GM23248 (cell line): Measurements from ENCODE around the gene MTCL1. TPM values are rescaled to one million over a fixed set of nuclear protein-coding genes. Genes with fewer than 3 reads are reported as not detected.

Experiments used
- DNase-seq: peaks from one replicate; pipeline ENCODE4 v3.0.0-alpha.2; 2015
- H2AFZ ChIP-seq: fragments of 200-600 bp; sonication (generic); 2 replicates; pipeline ENCODE4 v1.6.1; 2016; ENCODE audit warnings: antibody characterized with exemption
- H3F3A ChIP-seq: fragments of 200-600 bp; sonication (generic); 2 replicates; pipeline ENCODE4 v1.6.1; 2016; ENCODE audit warnings: mild to moderate bottlenecking, antibody characterized with exemption, mixed run types; ENCODE audit not compliant: insufficient read depth
- H3K27ac ChIP-seq: fragments of 200-600 bp; sonication (generic); 2 replicates; pipeline ENCODE4 v1.5.1; 2016; ENCODE audit warnings: mild to moderate bottlenecking
- H3K27me3 ChIP-seq: fragments of 200-600 bp; sonication (generic); replicated peaks from 2 replicates; pipeline ENCODE4 v1.6.1; 2016; ENCODE audit warnings: mild to moderate bottlenecking; ENCODE audit not compliant: insufficient read depth
- H3K36me3 ChIP-seq: fragments of 200-600 bp; sonication (generic); 2 replicates; pipeline ENCODE4 v1.6.1; 2016; ENCODE audit warnings: low read depth, mild to moderate bottlenecking
- H3K4me1 ChIP-seq: fragments of 200-600 bp; sonication (generic); 2 replicates; pipeline ENCODE4 v1.6.1; 2016; ENCODE audit warnings: mild to moderate bottlenecking; ENCODE audit not compliant: insufficient read depth
- H3K4me2 ChIP-seq: fragments of 200-600 bp; sonication (generic); one replicate; pipeline ENCODE4 v1.6.1; 2016; ENCODE audit warnings: mild to moderate bottlenecking; ENCODE audit not compliant: unreplicated experiment
- H3K4me3 ChIP-seq: fragments of 200-600 bp; sonication (generic); 2 replicates; pipeline ENCODE4 v1.5.1; 2016; ENCODE audit warnings: mild to moderate bottlenecking
- H3K79me2 ChIP-seq: fragments of 200-600 bp; sonication (generic); 2 replicates; pipeline ENCODE4 v1.6.1; 2016; ENCODE audit warnings: mild to moderate bottlenecking; ENCODE audit not compliant: insufficient read depth
- H3K9ac ChIP-seq: fragments of 200-600 bp; sonication (generic); 2 replicates; pipeline ENCODE4 v1.6.1; 2016; ENCODE audit warnings: mild to moderate bottlenecking
- H3K9me2 ChIP-seq: fragments of 200-600 bp; sonication (generic); 2 replicates; pipeline ENCODE4 v1.6.1; 2016; ENCODE audit warnings: mixed run types, mild to moderate bottlenecking, moderate library complexity; ENCODE audit not compliant: insufficient read depth
- H3K9me3 ChIP-seq: fragments of 200-600 bp; sonication (generic); one replicate; pipeline ENCODE4 v1.6.1; 2017; ENCODE audit warnings: low read depth
- H4K20me1 ChIP-seq: fragments of 200-600 bp; sonication (generic); 2 replicates; pipeline ENCODE4 v1.6.0; 2016; ENCODE audit not compliant: insufficient read depth
- EZH2 ChIP-seq: fragments of 200-600 bp; sonication (generic); IDR thresholded peaks from 2 replicates; pipeline ENCODE4 v1.6.1; 2018; ENCODE audit warnings: antibody characterized with exemption, mild to moderate bottlenecking; ENCODE audit not compliant: insufficient read depth, poor library complexity, severe bottlenecking
- EZH2phosphoT487 ChIP-seq: fragments of 200-600 bp; sonication (generic); IDR thresholded peaks from 2 replicates; pipeline ENCODE4 v1.6.1; 2018; ENCODE audit warnings: antibody characterized with exemption, moderate library complexity, mild to moderate bottlenecking, low read depth; ENCODE audit not compliant: insufficient read depth
- WGBS, 2 experiments: methylation state at CpG; one replicate each; pipeline ENCODE4 v1.1.6; 2015 to 2017; ENCODE audit warnings: low lambda C conversion rate in 2 of 2, low coverage in 1 of 2; ENCODE audit errors: missing lambda C conversion rate in 2 of 2; 5-methylcytosine and 5-hydroxymethylcytosine counted together
- in situ Hi-C: fragments of 300-500 bp; cut with MboI; formaldehyde crosslinking; loops from 2 replicates; pipeline ENCODE4 v1.15.0; 2020
- polyA plus RNA-seq: library from polyadenylated mRNA; unstranded; fragments of >200 nt; fragmentation: Nextera tagmentation; extraction: Ambion mirVana; gene quantifications from 2 replicates; pipeline ENCODE4 v1.2.1, GENCODE V29; 2016
- total RNA-seq: library from RNA; depleted of rRNA; stranded (reverse); fragments of >200 nt; shearing (Covaris generic); gene quantifications from 2 replicates; pipeline ENCODE4 v1.2.3, GENCODE V29; 2014

MTCL1 gene
- total and polyA plus RNA-seq, 2 experiments from 2014 or later, result 10.3 to 36.9 TPM

DNA sequence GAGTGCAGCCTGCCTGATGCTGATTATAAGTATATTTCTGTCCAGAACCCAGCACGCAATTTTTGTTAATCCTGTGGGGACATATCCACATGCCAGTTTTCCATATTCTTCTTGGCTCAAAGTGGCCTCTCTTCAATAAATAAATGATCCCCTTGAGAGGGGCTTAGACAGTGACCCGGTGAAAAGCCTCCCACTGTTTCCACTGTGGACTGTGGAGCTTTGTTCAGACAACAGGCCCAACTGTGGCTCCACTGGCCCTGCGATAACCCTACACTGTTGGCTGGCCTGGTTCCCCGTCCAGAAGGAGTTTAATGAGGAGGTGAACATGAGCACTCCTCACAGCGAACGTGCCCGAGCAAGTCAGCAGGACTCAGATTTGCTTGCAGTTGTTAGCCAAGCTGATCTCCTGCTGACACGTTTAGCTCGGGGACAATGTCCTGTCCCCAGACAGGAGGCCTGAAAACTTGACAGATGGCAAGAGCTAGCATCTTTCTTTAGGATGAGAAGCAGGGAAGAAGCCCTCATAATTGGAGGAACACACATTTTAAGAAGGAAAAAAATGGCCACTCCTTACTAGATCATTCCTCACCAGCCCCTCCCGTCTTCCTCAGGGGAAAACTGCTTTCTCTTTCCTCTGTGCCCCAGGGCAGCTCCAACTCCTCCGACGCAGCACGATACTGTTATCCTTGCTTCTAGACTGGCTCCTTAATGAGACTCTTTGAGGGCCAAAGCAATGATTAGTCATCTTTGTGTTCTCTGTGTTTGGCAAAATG, 20.0 kb upstream of the MTCL1 start:
- no peaks in the 10 kb centered on the region for H3K27me3 ChIP-seq
- DNase-seq, result peak; percentile 86
- peak overlapping the region; percentile 96 for H2AFZ ChIP-seq
- H3K4me1 ChIP-seq, result peaks cover 10% of the 10 kb centered on the region; the same call in 1 of the 2 replicates
- no peaks in the 10 kb centered on the region for H3K9me2 ChIP-seq
- TF ChIP-seq EZH2phosphoT487 (no peak), EZH2 (no peak)
- H3K9me3 ChIP-seq, result no peaks in the 10 kb centered on the region
- H3K79me2 ChIP-seq, result no peaks in the 10 kb centered on the region
- H3K4me3 ChIP-seq, result peak overlapping the region; percentile 41
- peak overlapping the region; percentile 40 for H3K4me2 ChIP-seq
- peak overlapping the region; percentile 75 for H3K27ac ChIP-seq
- no peaks in the 10 kb centered on the region for H3F3A ChIP-seq
- H4K20me1 ChIP-seq, result no peaks in the 10 kb centered on the region
- H3K9ac ChIP-seq, result peak overlapping the region; percentile 69
- in situ Hi-C loops, result no loop called here
- H3K36me3 ChIP-seq, result no peaks in the 10 kb centered on the region
- WGBS, 2 experiments, result 43 to 45% methylated on average over 13 of the region's 13 CpGs

DNA sequence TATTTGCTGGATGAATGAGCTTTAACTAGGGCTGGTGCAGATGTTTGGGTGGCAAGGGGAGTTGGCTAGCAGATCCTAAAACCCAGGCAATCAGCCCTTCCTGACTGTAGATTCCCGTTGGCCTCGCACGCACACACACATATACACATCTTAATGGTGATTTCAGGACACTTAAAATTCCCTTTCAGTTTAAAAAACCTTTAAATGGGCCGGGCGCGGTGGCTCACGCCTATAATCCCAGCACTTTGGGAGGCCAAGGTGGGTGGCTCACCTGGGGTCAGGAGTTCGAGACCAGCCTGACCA, 19.5 kb upstream of the MTCL1 start:
- DNase-seq, result no peak
- in situ Hi-C loops, result no loop called here
- peaks cover 10% of the 10 kb centered on the region; the same call in 1 of the 2 replicates for H3K4me1 ChIP-seq
- peak overlapping the region; percentile 75 for H3K27ac ChIP-seq
- H4K20me1 ChIP-seq, result no peaks in the 10 kb centered on the region
- peak overlapping the region; percentile 41; the same call in 1 of the 2 replicates for H3K4me3 ChIP-seq
- no peaks in the 10 kb centered on the region for H3K36me3 ChIP-seq
- no peaks in the 10 kb centered on the region for H3K27me3 ChIP-seq
- H2AFZ ChIP-seq, result peak overlapping the region; percentile 96
- H3K9ac ChIP-seq, result peak overlapping the region; percentile 69
- TF ChIP-seq EZH2phosphoT487 (no peak), EZH2 (no peak)
- H3K79me2 ChIP-seq, result no peaks in the 10 kb centered on the region
- H3K9me3 ChIP-seq, result no peaks in the 10 kb centered on the region
- H3F3A ChIP-seq, result no peaks in the 10 kb centered on the region
- WGBS, 2 experiments, result 61 to 64% methylated on average over 8 of the region's 8 CpGs
- H3K9me2 ChIP-seq, result no peaks in the 10 kb centered on the region
- peak overlapping the region; percentile 40 for H3K4me2 ChIP-seq

DNA sequence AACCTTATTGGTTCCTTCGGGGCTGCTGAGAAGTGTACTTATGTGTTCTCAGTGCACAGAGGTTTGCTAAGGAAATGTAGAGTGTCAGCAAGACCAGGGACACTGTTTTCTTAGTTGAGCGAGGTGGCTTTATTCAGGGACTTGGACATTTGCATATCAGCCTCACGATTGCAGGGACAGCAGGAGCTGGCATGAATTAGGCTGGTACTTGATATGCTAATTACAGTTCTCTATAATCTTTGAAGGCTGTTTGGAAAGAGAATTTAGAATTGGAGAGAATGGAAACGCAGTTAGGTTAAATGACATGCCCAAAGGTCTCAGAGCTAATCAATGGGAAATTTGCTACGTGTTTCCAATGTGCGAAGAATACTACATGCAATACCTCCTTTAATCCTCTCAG, 18.7 kb upstream of the MTCL1 start:
- no peak overlapping the region for H2AFZ ChIP-seq
- H3K9me2 ChIP-seq, result no peaks in the 10 kb centered on the region
- H3K27me3 ChIP-seq, result no peaks in the 10 kb centered on the region
- in situ Hi-C loops, result no loop called here
- no peaks in the 10 kb centered on the region for H3K36me3 ChIP-seq
- H3K9ac ChIP-seq, result no peak overlapping the region
- no peaks in the 10 kb centered on the region for H3K9me3 ChIP-seq
- WGBS, 2 experiments, result 85 to 87% methylated on average over 6 of the region's 6 CpGs
- no peak overlapping the region for H3K4me2 ChIP-seq
- no peaks in the 10 kb centered on the region for H4K20me1 ChIP-seq
- peaks cover 10% of the 10 kb centered on the region; the same call in 1 of the 2 replicates for H3K4me1 ChIP-seq
- H3K27ac ChIP-seq, result no peak overlapping the region
- no peak overlapping the region for H3K4me3 ChIP-seq
- TF ChIP-seq EZH2, result no peak
- H3F3A ChIP-seq, result no peaks in the 10 kb centered on the region
- H3K79me2 ChIP-seq, result no peaks in the 10 kb centered on the region
- no peak for DNase-seq

DNA sequence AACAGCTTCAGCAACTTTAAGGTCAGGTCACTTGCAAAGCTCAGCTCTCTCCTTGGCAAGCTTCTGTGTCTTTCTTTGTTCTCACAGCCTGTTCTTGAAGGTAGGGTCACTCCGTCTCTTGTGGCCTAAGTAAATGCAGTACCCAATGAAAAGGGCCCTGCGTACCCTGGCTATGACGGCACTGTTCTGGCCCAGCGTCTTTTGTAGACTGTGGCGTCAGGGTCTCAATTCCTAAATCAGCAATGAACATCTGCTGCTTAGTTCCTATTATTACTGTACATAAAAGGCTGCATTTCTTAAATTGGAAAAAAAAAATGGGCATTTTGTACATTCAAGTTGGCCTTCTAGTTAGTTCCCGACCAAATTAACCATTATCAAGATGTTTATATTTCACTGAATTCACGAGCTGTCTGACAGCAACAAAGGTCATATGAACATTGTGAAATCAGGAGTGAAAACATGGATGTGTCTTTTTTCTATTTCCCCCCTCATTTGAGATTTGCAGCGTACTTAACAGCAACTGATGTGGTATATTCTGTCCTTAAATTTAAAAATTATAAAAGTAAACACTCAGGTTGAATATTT, 17.0 kb upstream of the MTCL1 start:
- no peaks in the 10 kb centered on the region for H3K9me3 ChIP-seq
- no peak overlapping the region for H2AFZ ChIP-seq
- H3K27me3 ChIP-seq, result no peaks in the 10 kb centered on the region
- peaks cover 10% of the 10 kb centered on the region; the same call in 1 of the 2 replicates for H3K4me1 ChIP-seq
- no peaks in the 10 kb centered on the region for H3F3A ChIP-seq
- no peak overlapping the region for H3K4me2 ChIP-seq
- H3K9ac ChIP-seq, result no peak overlapping the region
- no peaks in the 10 kb centered on the region for H3K79me2 ChIP-seq
- 92 to 94% methylated on average over 8 of the region's 8 CpGs for WGBS, 2 experiments
- H3K9me2 ChIP-seq, result no peaks in the 10 kb centered on the region
- H3K27ac ChIP-seq, result no peak overlapping the region
- no peaks in the 10 kb centered on the region for H4K20me1 ChIP-seq
- no peak overlapping the region for H3K4me3 ChIP-seq
- no peaks in the 10 kb centered on the region for H3K36me3 ChIP-seq
- no peak for DNase-seq
- TF ChIP-seq EZH2 (no peak), EZH2phosphoT487 (no peak)
- in situ Hi-C loops, result no loop called here
